ENCODE results near the gene FAHD2A. TPM values are rescaled to one million over a fixed set of nuclear protein-coding genes. Genes with fewer than 3 reads are reported as not detected.
A peak's percentile ranks its signal among the peaks of the same experiment; 100 is the strongest.

The FAHD2A gene
- total RNA-seq, 1 experiment from 2014 or later: 23.0 TPM

DNA sequence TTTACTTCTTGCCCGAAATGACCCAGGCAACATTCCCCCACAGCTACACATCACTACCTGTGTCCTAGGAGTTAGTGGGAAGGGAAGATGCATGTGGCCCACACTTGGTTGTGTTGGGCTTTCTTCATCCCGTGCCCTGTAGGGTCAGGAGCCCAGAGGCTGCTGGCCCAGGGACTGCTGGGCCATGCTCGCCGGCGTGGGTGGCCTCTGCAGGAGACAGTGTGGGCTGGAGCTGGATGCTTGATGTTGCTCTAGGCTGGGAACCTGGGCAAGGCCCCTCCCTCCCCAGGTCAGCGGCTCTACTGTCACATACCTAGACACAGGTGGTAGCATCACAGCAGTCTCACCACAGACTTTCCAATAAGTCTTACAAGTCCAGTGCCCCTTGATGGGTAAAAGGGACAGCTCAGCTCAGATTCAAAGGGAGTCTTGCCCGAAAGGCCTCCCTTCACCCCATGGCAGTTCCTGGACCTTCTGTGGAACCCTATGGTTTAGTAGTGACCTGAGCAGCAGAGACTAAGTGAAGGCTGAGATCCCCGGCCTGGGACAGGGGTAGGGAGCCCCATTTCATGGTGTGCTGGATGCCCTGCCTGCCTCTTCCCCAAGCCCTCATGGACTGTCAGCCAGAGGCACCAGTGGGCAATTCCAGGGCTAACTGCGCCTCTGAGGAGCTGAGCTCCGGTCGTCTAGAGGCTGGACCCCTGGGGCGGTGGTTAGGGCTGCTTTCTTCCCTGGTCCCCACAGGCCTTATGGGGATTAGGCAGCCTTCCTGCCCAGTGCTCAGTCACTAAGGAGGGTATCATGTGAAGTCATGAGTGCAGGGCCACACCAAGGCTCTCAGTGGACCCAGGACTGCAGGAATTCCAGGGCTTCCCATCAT lies 45.4 kb upstream of the FAHD2A start:
- no peaks in the 10 kb centered on the region for H3K36me3 ChIP-seq (ENCODE audit: low read depth)
- H3K4me1 ChIP-seq (replicated peaks; ENCODE audit: insufficient read depth): no peaks in the 10 kb centered on the region
- no peak overlapping the region for H3K27ac ChIP-seq
- H3K9me2 ChIP-seq (ENCODE audit: insufficient read depth): no peaks in the 10 kb centered on the region
- H3F3A ChIP-seq (ENCODE audit: insufficient read depth, low read depth): no peaks in the 10 kb centered on the region
- ChIA-PET POLR2A (ENCODE audit: unreplicated experiment) (no interaction called here), CTCF (no interaction called here)
- H2AFZ ChIP-seq: no peak overlapping the region
- no peaks in the 10 kb centered on the region for H3K9me3 ChIP-seq (ENCODE audit: insufficient read depth, low read depth)
- H3K27me3 ChIP-seq (ENCODE audit: insufficient read depth, low read depth): peaks cover 75% of the 10 kb centered on the region
- H4K20me1 ChIP-seq (ENCODE audit: insufficient read depth): no peaks in the 10 kb centered on the region
- intact Hi-C loops (cut with micrococcal nuclease; ENCODE audit: unreplicated experiment): no loop called here
- no peak for DNase-seq
- no TSS peak for BruUV-seq (replicated peaks)
- no peak overlapping the region for H3K4me3 ChIP-seq
- H3K79me2 ChIP-seq (ENCODE audit: low read depth): no peaks in the 10 kb centered on the region
- no peak overlapping the region for H3K4me2 ChIP-seq
- TF ChIP-seq EZH2 (IDR thresholded peaks at IDR 0.05; ENCODE audit: low read depth) (no peak), CTCF (conservative IDR thresholded peaks at IDR 0.05) (no peak)

DNA sequence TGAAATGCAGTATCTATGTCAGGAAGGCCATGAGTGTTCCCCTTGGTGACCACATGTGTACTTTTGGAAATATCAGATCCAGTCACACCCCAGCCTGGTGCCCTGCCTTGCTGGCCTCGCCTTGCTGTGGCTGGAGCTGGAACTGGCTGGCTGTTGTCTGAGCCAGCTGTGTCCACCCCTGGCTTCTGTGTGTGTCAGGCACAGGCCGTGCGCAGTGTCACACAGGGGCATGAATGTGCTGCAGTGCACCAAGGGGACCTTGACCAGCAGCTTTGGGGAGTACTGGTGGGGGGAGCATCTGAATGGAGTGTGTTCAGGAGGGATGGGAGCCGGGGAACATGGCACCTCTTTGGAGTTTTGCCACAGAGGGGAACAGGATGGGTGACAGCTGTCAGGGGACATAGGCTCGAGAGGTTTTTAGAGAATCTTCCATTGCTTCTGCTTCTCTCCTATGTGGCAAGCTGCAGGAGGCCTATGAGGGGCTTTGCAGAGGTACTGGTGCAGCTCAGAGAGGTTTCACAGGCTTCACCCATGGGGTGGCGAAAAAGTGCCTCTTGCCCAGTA lies 44.7 kb upstream of the FAHD2A start:
- Histone ChIP-seq H3K4me1 (replicated peaks; ENCODE audit: insufficient read depth) (no peaks in the 10 kb centered on the region), H3K79me2 (ENCODE audit: low read depth) (no peaks in the 10 kb centered on the region), H2AFZ (no peak overlapping the region), H3K36me3 (ENCODE audit: low read depth) (no peaks in the 10 kb centered on the region), H3K9me3 (ENCODE audit: insufficient read depth, low read depth) (no peaks in the 10 kb centered on the region), H3K4me3 (no peak overlapping the region), H3K9me2 (ENCODE audit: insufficient read depth) (no peaks in the 10 kb centered on the region), H3K27ac (no peak overlapping the region), H3K4me2 (no peak overlapping the region), H3K27me3 (ENCODE audit: insufficient read depth, low read depth) (peaks cover 79% of the 10 kb centered on the region), H3F3A (ENCODE audit: insufficient read depth, low read depth) (no peaks in the 10 kb centered on the region), H4K20me1 (ENCODE audit: insufficient read depth) (no peaks in the 10 kb centered on the region)
- BruUV-seq (replicated peaks): no TSS peak
- DNase-seq: no peak
- ChIA-PET CTCF (no interaction called here), POLR2A (ENCODE audit: unreplicated experiment) (no interaction called here)
- intact Hi-C loops (cut with micrococcal nuclease; ENCODE audit: unreplicated experiment): no loop called here
- TF ChIP-seq CTCF (conservative IDR thresholded peaks at IDR 0.05) (no peak), EZH2 (IDR thresholded peaks at IDR 0.05; ENCODE audit: low read depth) (no peak)

GRCh38 chr2:95359031-95359430 lies 43.5 kb upstream of the FAHD2A start:
- no peak overlapping the region for H2AFZ ChIP-seq
- no peak overlapping the region for H3K4me2 ChIP-seq
- no peaks in the 10 kb centered on the region for H3K9me3 ChIP-seq (ENCODE audit: insufficient read depth, low read depth)
- intact Hi-C loops (cut with micrococcal nuclease; ENCODE audit: unreplicated experiment): no loop called here
- ChIA-PET POLR2A (ENCODE audit: unreplicated experiment) (no interaction called here), CTCF (no interaction called here)
- H3F3A ChIP-seq (ENCODE audit: insufficient read depth, low read depth): no peaks in the 10 kb centered on the region
- no peak for TF ChIP-seq CTCF (conservative IDR thresholded peaks at IDR 0.05)
- TF ChIP-seq EZH2 (IDR thresholded peaks at IDR 0.05; ENCODE audit: low read depth): no peak
- no peaks in the 10 kb centered on the region for H3K79me2 ChIP-seq (ENCODE audit: low read depth)
- no peak overlapping the region for H3K4me3 ChIP-seq
- DNase-seq: peak in 1 of 2 experiments; percentile 63
- H3K9me2 ChIP-seq (ENCODE audit: insufficient read depth): no peaks in the 10 kb centered on the region
- no peaks in the 10 kb centered on the region for H4K20me1 ChIP-seq (ENCODE audit: insufficient read depth)
- H3K27me3 ChIP-seq (ENCODE audit: insufficient read depth, low read depth): peaks cover 82% of the 10 kb centered on the region
- no peak overlapping the region for H3K27ac ChIP-seq
- no TSS peak for BruUV-seq (replicated peaks)
- no peaks in the 10 kb centered on the region for H3K4me1 ChIP-seq (replicated peaks; ENCODE audit: insufficient read depth)
- no peaks in the 10 kb centered on the region for H3K36me3 ChIP-seq (ENCODE audit: low read depth)

Measured in PC-9 (cell line).